Stomach (tissue), 4 donors: Measurements from ENCODE around the gene PSAP.

Experiments
- CTCF ChIP-seq, 7 experiments: fragments of 450-650 bp in 4 of 7; fragments of 200-600 bp in 3 of 7; sonication (generic) in 3 of 7; IDR thresholded peaks; one replicate each; pipeline ENCODE4 v1.5.1; 2016 to 2019; ENCODE audit warnings: antibody characterized with exemption in 7 of 7, control low read depth in 2 of 7, mild to moderate bottlenecking in 1 of 7
- EP300 ChIP-seq: sonication (generic); formaldehyde crosslinking; IDR thresholded peaks from one replicate; pipeline ENCODE4 v1.6.1; 2017; ENCODE audit warnings: antibody characterized with exemption
- POLR2A ChIP-seq, 4 donors: fragments of 450-650 bp; IDR thresholded peaks; one replicate each; pipeline ENCODE4 v1.6.1; 2016; ENCODE audit warnings: antibody characterized with exemption in 4 of 4, control low read depth in 2 of 4, mild to moderate bottlenecking in 1 of 4, moderate library complexity in 1 of 4
- POLR2AphosphoS5 ChIP-seq, 3 donors: sonication (generic); formaldehyde crosslinking; IDR thresholded peaks; one replicate each; pipeline ENCODE4 v1.6.1; 2016; ENCODE audit warnings: antibody characterized with exemption in 3 of 3

- no peak for TF ChIP-seq CTCF (IDR thresholded peaks at IDR 0.05)
- no peak for TF ChIP-seq POLR2A (IDR thresholded peaks at IDR 0.05)
- no peak for TF ChIP-seq POLR2AphosphoS5 (IDR thresholded peaks at IDR 0.05)
- no peak for TF ChIP-seq EP300
Observed at GRCh38 chr10:71797533-71798307, 53.3 kb downstream of the PSAP start.
